Kasumi-1 (cell line): Measurements from ENCODE around the gene HTT.

Experiments used
- DNase-seq, 2 experiments: peaks; one replicate each; lab custom pipeline; 2025; lab: John Stamatoyannopoulos, UW

Gene HTT

GRCh38 chr4:3248811-3249661 lies 174.6 kb downstream of the HTT start, which contains the start of gene MSANTD1:
TSS of gene MSANTD1 (plus strand) at chr4:3249159. CDS start at chr4:3249223, 64 bp downstream.
- DNase-seq: no peak

GRCh38 chr4:3249711-3250437 lies 175.4 kb downstream of the HTT start:
- DNase-seq: no peak

- no peak for DNase-seq
Measured at GRCh38 chr4:3250438-3250955, 176.0 kb downstream of the HTT start.

- DNase-seq: no peak
Measured at GRCh38 chr4:3250956-3251690, 176.6 kb downstream of the HTT start.

GRCh38 chr4:3251691-3252479 lies 177.4 kb downstream of the HTT start:
- DNase-seq: no peak

GRCh38 chr4:3252480-3252828 lies 178.0 kb downstream of the HTT start:
- no peak for DNase-seq

GRCh38 chr4:3252831-3253641 lies 178.6 kb downstream of the HTT start:
- no peak for DNase-seq

GRCh38 chr4:3253808-3254207 lies 179.3 kb downstream of the HTT start:
- no peak for DNase-seq

GRCh38 chr4:3254302-3255131 lies 180.0 kb downstream of the HTT start:
- no peak for DNase-seq

- no peak for DNase-seq
Measured at GRCh38 chr4:3255611-3256186, 181.2 kb downstream of the HTT start.

GRCh38 chr4:3256230-3257102 lies 182.0 kb downstream of the HTT start:
- DNase-seq: no peak

- DNase-seq: no peak
Measured at GRCh38 chr4:3257103-3257555, 182.6 kb downstream of the HTT start.

GRCh38 chr4:3257556-3258482 lies 183.3 kb downstream of the HTT start:
- no peak for DNase-seq

- no peak for DNase-seq
Measured at GRCh38 chr4:3261411-3262207, 187.1 kb downstream of the HTT start.

- no peak for DNase-seq
Measured at GRCh38 chr4:3262208-3263052, 187.9 kb downstream of the HTT start.
